K562 (cell line): ENCODE results near the gene FHIT. TPM values are rescaled to one million over a fixed set of nuclear protein-coding genes. Genes with fewer than 3 reads are reported as not detected.

ENCODE experiments used
- ATAC-seq: fragments of 200-7000 bp; cut with Tn5 transposase; 3 replicates; pipeline ENCODE4 v1.9.1; 2020; ENCODE audit warnings: moderate library complexity
- BruUV-seq: library from RNA; stranded (reverse); fragments of 400-500 nt; replicated peaks from 2 replicates; lab custom pipeline; 2021; lab: Mats Ljungman, UMichigan
- CTCF ChIA-PET: fragments of 300-600 bp; formaldehyde crosslinking; extraction: SDS; loops from one replicate; lab custom pipeline; 2021; ENCODE audit warnings: low intra/inter-chr PET ratio; lab: Yijun Ruan, JAX
- POLR2A ChIA-PET: fragments of 300-600, 350-650 bp; sonication (Branson Sonifier 250); formaldehyde crosslinking; extraction: SDS; loops from one replicate; lab custom pipeline; 2021; ENCODE audit warnings: antibody characterized with exemption, inconsistent platforms; lab: Yijun Ruan, JAX
- DNase-seq, 4 experiments: peaks; one replicate each; pipeline versions ENCODE4 v3.0.0 to v3.0.0-alpha.2; 2011 to 2018; ENCODE audit warnings: low spot score in 3 of 4, mixed read lengths in 3 of 4; ENCODE audit errors: extremely low read depth in 1 of 4
- FAIRE-seq: peaks from 2 replicates; lab custom pipeline; 2011; peaks lifted over from hg19 to GRCh38; lab: Jason Lieb, UNC
- H2AFZ ChIP-seq: 2 replicates; pipeline ENCODE4 v1.6.0; 2011; ENCODE audit warnings: low read depth, low read length, control low read depth, inconsistent platforms
- H3K27ac ChIP-seq: fragments of 200-600 bp; 3 replicates; pipeline ENCODE4 v1.8.0; 2011; ENCODE audit warnings: low read depth, mild to moderate bottlenecking, control low read depth, inconsistent platforms, low read length, moderate library complexity, mixed read lengths; ENCODE audit errors: extremely low read depth
- H3K27me3 ChIP-seq, 2 experiments: fragments of 300-600 bp in 1 of 2; 2 replicates in 1 of 2; 3 replicates in 1 of 2; pipeline versions ENCODE4 v1.6.0 to v1.8.0; 2011; ENCODE audit warnings: inconsistent platforms in 2 of 2, low read length in 2 of 2, mild to moderate bottlenecking in 1 of 2, mixed read lengths in 1 of 2, moderate library complexity in 1 of 2; ENCODE audit not compliant: control insufficient read depth in 2 of 2, insufficient read depth in 2 of 2
- H3K36me3 ChIP-seq: fragments of 300-600 bp; 3 replicates; pipeline ENCODE4 v1.8.0; 2011; ENCODE audit warnings: mild to moderate bottlenecking, low read length, inconsistent platforms; ENCODE audit not compliant: control insufficient read depth, insufficient read depth
- H3K4me1 ChIP-seq, 2 experiments: fragments of 200-600 bp in 1 of 2; replicated peaks in 1 of 2; 2 replicates in 1 of 2; 3 replicates in 1 of 2; pipeline versions ENCODE4 v1.5.1 to v1.8.0; 2011; ENCODE audit warnings: inconsistent platforms in 2 of 2, low read length in 2 of 2, mild to moderate bottlenecking in 1 of 2, mixed read lengths in 1 of 2, moderate library complexity in 1 of 2; ENCODE audit not compliant: control insufficient read depth in 2 of 2, insufficient read depth in 2 of 2
- H3K4me2 ChIP-seq: 2 replicates; pipeline ENCODE4 v1.6.1; 2011; ENCODE audit warnings: low read length, control low read depth, inconsistent platforms, mixed read lengths; ENCODE audit not compliant: insufficient read depth
- H3K4me3 ChIP-seq: fragments of 200-600 bp; sonication (generic), shearing (Covaris generic); 2 replicates; pipeline ENCODE4 v1.5.1; 2016; ENCODE audit warnings: control low read depth, inconsistent platforms
- H3K79me2 ChIP-seq: fragments of 200-600 bp; 3 replicates; pipeline ENCODE4 v1.8.0; 2011; ENCODE audit warnings: low read length, inconsistent platforms; ENCODE audit not compliant: control insufficient read depth, insufficient read depth
- H3K9ac ChIP-seq, 2 experiments: 2 replicates each; pipeline versions ENCODE4 v1.6.0 to v1.6.1; 2011; ENCODE audit warnings: low read depth in 2 of 2, low read length in 2 of 2, control low read depth in 1 of 2, inconsistent platforms in 1 of 2, mild to moderate bottlenecking in 1 of 2, mixed read lengths in 1 of 2; ENCODE audit not compliant: insufficient read depth in 1 of 2
- H3K9me1 ChIP-seq: one replicate; pipeline ENCODE4 v1.6.0; 2011; ENCODE audit warnings: inconsistent platforms, mild to moderate bottlenecking, low read length, moderate library complexity; ENCODE audit not compliant: control insufficient read depth, insufficient read depth
- H3K9me3 ChIP-seq: replicated peaks from 2 replicates; pipeline ENCODE4 v1.5.1; 2011; ENCODE audit warnings: low read depth, low read length, inconsistent platforms; ENCODE audit not compliant: control insufficient read depth, insufficient read depth
- H4K20me1 ChIP-seq: replicated peaks from 2 replicates; pipeline ENCODE4 v1.6.1; 2011; ENCODE audit warnings: low read length, inconsistent platforms, mixed read lengths; ENCODE audit not compliant: control insufficient read depth, insufficient read depth
- HMGN3 ChIP-seq: IDR thresholded peaks from 2 replicates; pipeline ENCODE4 v1.6.1; 2011; ENCODE audit warnings: borderline replicate concordance, low read depth, mild to moderate bottlenecking, mixed read lengths, low read length; ENCODE audit not compliant: insufficient read length; ENCODE audit errors: extremely low read depth
- MITF ChIP-seq: IDR thresholded peaks from 2 replicates; pipeline ENCODE4 v1.6.1; 2014; ENCODE audit warnings: antibody characterized with exemption
- NFXL1 ChIP-seq: fragments of 450-650 bp; formaldehyde crosslinking; IDR thresholded peaks from 2 replicates; pipeline ENCODE4 v1.4.0; 2021; ENCODE audit warnings: mild to moderate bottlenecking
- PHTF2 ChIP-seq: fragments of 250-450 bp; sonication (Bioruptor Pico); IDR thresholded peaks from 2 replicates; pipeline ENCODE4 v1.5.0; 2021; ENCODE audit warnings: mild to moderate bottlenecking
- THRAP3 ChIP-seq: fragments of 450-650 bp; IDR thresholded peaks from 2 replicates; pipeline ENCODE4 v1.6.1; 2016; ENCODE audit warnings: mild to moderate bottlenecking, inconsistent platforms, borderline replicate concordance
- U2AF2 ChIP-seq: fragments of 200-400 bp; formaldehyde crosslinking; optimal IDR thresholded peaks from 2 replicates; pipeline ENCODE3; 2017; ENCODE audit warnings: low read depth, mild to moderate bottlenecking, low read length
- ZNF146 ChIP-seq: IDR thresholded peaks from one replicate; pipeline ENCODE4 v1.6.1; 2018; ENCODE audit warnings: missing compliant biosample characterization; ENCODE audit not compliant: unreplicated experiment
- WGBS: fragments of 100-300 bp; shearing (Covaris generic); methylation state at CpG from one replicate; pipeline ENCODE4 v1.1.6; 2016; ENCODE audit warnings: low coverage, mixed read lengths; ENCODE audit not compliant: insufficient coverage; ENCODE audit errors: missing lambda C conversion rate; 5-methylcytosine and 5-hydroxymethylcytosine counted together
- in situ Hi-C: fragments of 300-500 bp; cut with MboI; formaldehyde crosslinking; loops from 4 replicates; pipeline ENCODE4 v1.15.0; 2018; ENCODE audit warnings: inconsistent platforms, mixed read lengths
- intact Hi-C: fragments of 100-400 bp; cut with micrococcal nuclease; formaldehyde crosslinking; loops from 2 replicates; pipeline ENCODE4 v1.14.2; 2022
- polyA plus RNA-seq, 8 experiments: library from polyadenylated mRNA; depleted of rRNA in 4 of 8; stranded (reverse) in 5 of 8; unstranded in 3 of 8; fragments of >200 nt; fragmentation: Nextera tagmentation in 2 of 8; fragmentation: Illumina TruSeq in 1 of 8; extraction: Ambion mirVana in 2 of 8; extraction: Trizol in 1 of 8; gene quantifications; 2 replicates each; pipeline versions ENCODE4 v1.2.1 to v1.2.3, GENCODE V29; 2011 to 2014; ENCODE audit warnings: inconsistent platforms in 1 of 8, missing spikeins in 1 of 8
- total RNA-seq, 7 experiments: library from RNA; depleted of rRNA in 6 of 7; stranded (reverse); fragments of >200 nt in 6 of 7; fragmentation: Illumina TruSeq in 2 of 7; extraction: Trizol in 2 of 7; gene quantifications; 2 replicates each; pipeline versions ENCODE4 v1.2.1 to v1.2.3, GENCODE V29; 2011 to 2021; ENCODE audit warnings: low replicate concordance in 1 of 7

FHIT gene
- total and polyA plus RNA-seq, 9 of the 15 experiments (the other 6 are each of a cell fraction or from before 2014, with no cell fraction given) = 1.7 to 9.1 (median 4.3) TPM

DNA sequence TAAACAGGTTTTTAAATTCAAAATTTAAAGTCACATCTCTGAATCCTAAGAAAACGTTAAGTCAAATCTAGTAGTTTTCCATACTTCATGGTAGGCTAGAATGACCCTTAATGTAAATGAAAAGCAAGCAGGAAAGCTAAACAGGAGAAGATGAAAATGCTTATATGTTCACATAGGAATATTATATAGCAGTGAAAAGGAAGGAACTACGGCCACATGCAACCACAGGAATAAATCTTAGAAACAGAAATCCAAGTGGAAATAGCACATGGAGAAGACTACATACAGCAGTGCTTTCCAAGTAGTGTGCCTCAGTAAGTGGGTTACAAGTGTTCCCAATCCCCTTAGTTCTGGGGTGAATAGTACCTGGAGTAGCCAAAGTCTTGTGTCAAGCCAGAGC, 296.2 kb downstream of the FHIT start:
- H3K4me1 ChIP-seq = no peaks in the 10 kb centered on the region
- no peak for TF ChIP-seq MITF
- TF ChIP-seq NFXL1 = no peak
- TF ChIP-seq THRAP3 = no peak
- no peak for TF ChIP-seq U2AF2
- TF ChIP-seq ZNF146 (CRISPR knock-in tag) = peak; percentile 59
- no peak for TF ChIP-seq HMGN3
- TF ChIP-seq PHTF2 (CRISPR knock-in tag) = no peak
- TF ChIP-seq, all 486 proteins: peak for 1
- ATAC-seq = no peak
- in situ Hi-C loops = no loop called here
- 0% methylated on average over 2 of the region's 2 CpGs for WGBS
- Histone ChIP-seq H3K4me2 (no peak overlapping the region), H3K9me3 (no peaks in the 10 kb centered on the region), H3K79me2 (no peaks in the 10 kb centered on the region), H3K4me3 (no peak overlapping the region), H3K9me1 (no peaks in the 10 kb centered on the region), H3K27ac (no peak overlapping the region), H2AFZ (no peak overlapping the region), H3K27me3 (no peaks in the 10 kb centered on the region), H3K9ac (no peak overlapping the region), H3K36me3 (no peaks in the 10 kb centered on the region), H4K20me1 (no peaks in the 10 kb centered on the region)
- intact Hi-C loops = no loop called here
- no peak for DNase-seq
- BruUV-seq = no TSS peak
- CTCF ChIA-PET = no interaction called here
- POLR2A ChIA-PET = no interaction called here
- FAIRE-seq = no peak
